Testis (tissue), 2 donors: ENCODE measurements around the gene CHCHD6.

ENCODE experiments used
- POLR2A ChIP-seq: fragments of 450-650 bp; IDR thresholded peaks from one replicate; pipeline ENCODE4 v1.6.1; 2017; ENCODE audit warnings: antibody characterized with exemption, mild to moderate bottlenecking, moderate library complexity
- TF ChIP-seq, protein P1 (sequence below), 3 experiments: fragments of 450-650 bp in 2 of 3; fragments of 200-600 bp in 1 of 3; sonication (generic) in 1 of 3; IDR thresholded peaks; one replicate each; pipeline ENCODE4 v1.5.1; 2016 to 2019; ENCODE audit warnings: antibody characterized with exemption in 3 of 3, mild to moderate bottlenecking in 2 of 3, moderate library complexity in 1 of 3

DNA sequence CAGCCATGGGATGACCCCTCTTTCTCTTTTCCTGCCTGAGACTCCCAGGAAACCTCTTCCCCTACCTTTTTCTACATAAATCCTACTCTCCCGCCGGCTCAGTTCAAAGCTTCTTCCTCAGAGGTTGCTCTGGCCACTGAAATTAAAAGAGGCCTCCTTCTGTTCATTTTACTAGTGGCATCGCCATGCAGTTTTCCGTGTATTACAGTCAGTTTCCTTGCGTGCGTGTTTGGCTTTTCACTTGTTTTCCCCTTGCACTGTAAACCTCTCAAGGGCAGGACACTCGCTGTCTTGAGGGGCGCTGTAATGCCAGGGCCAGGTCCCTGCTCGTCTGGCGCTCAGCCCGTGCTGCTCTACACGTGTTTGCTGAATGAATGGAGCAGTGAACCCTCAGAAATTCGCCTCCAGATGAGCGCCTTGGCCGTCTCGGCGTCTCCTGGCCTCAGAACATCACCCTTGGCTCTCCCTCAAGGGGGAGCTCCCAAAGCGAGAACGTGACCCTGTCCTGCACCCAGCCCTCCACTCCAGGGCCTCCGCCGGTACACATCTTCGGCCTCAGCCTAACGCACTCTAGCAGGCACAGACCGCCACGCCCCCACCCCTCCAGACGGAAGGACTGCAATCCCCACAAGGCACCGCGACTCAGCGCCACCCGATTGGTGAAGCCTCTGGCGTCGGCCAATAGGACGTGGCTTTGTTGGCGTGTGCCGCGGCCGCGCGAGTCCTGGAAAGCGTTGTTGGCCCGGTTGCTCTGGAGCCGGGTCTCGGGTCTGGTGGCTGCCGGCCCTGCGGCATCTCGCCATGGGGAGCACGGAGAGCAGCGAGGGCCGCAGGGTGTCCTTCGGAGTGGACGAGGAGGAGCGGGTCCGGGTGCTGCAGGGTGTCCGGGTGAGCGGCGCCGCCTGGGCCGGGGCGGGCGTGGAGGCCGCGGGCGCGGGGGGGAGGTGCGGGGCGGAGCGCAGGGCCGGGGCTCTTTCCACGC is at the start of gene CHCHD6:
- TF ChIP-seq, protein P1, sequence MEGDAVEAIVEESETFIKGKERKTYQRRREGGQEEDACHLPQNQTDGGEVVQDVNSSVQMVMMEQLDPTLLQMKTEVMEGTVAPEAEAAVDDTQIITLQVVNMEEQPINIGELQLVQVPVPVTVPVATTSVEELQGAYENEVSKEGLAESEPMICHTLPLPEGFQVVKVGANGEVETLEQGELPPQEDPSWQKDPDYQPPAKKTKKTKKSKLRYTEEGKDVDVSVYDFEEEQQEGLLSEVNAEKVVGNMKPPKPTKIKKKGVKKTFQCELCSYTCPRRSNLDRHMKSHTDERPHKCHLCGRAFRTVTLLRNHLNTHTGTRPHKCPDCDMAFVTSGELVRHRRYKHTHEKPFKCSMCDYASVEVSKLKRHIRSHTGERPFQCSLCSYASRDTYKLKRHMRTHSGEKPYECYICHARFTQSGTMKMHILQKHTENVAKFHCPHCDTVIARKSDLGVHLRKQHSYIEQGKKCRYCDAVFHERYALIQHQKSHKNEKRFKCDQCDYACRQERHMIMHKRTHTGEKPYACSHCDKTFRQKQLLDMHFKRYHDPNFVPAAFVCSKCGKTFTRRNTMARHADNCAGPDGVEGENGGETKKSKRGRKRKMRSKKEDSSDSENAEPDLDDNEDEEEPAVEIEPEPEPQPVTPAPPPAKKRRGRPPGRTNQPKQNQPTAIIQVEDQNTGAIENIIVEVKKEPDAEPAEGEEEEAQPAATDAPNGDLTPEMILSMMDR (IDR thresholded peaks at IDR 0.05) = peak in 1 of 3 experiments; percentile 14
- TF ChIP-seq POLR2A = no peak
